Activated CD4-positive, alpha-beta T cell treated with anti-CD3 and anti-CD28 coated beads, Interleukin-2, amount 50 U/mL, for 24 hours (primary cell): ENCODE measurements around the gene CHID1.

Experiments used
- DNase-seq, 2 donors: peaks; one replicate each; pipeline ENCODE4 v3.0.0-alpha.2; 2020; ENCODE audit warnings: low read depth in 1 of 2, low spot score in 1 of 2

The CHID1 gene

GRCh38 chr11:888310-889212, 22.0 kb downstream of the CHID1 start:
- DNase-seq, result no peak

GRCh38 chr11:887589-887988, 23.0 kb downstream of the CHID1 start:
- DNase-seq, result no peak

GRCh38 chr11:886568-886967, 24.0 kb downstream of the CHID1 start:
- no peak for DNase-seq

- no peak for DNase-seq
These were observed 26.0 kb downstream of the CHID1 start for GRCh38 chr11:884578-885070.

GRCh38 chr11:883527-883926, 27.1 kb downstream of the CHID1 start:
- no peak for DNase-seq

GRCh38 chr11:882596-882995, 28.0 kb downstream of the CHID1 start:
- DNase-seq, result no peak

- DNase-seq, result no peak
These were observed 30.2 kb downstream of the CHID1 start for GRCh38 chr11:880447-880846.

- DNase-seq, result no peak
These were observed 33.0 kb downstream of the CHID1 start for GRCh38 chr11:877565-877964.

- no peak for DNase-seq
These were observed 34.1 kb downstream of the CHID1 start for GRCh38 chr11:876545-876944.

GRCh38 chr11:875769-876301, 34.8 kb downstream of the CHID1 start:
- no peak for DNase-seq

GRCh38 chr11:875203-875602, 35.4 kb downstream of the CHID1 start:
- DNase-seq, result no peak

- no peak for DNase-seq
These were observed 36.9 kb downstream of the CHID1 start for GRCh38 chr11:873706-874105.

GRCh38 chr11:872799-873198, 37.8 kb downstream of the CHID1 start:
- DNase-seq, result no peak

GRCh38 chr11:871472-871871, 39.1 kb downstream of the CHID1 start:
- no peak for DNase-seq

- no peak for DNase-seq
These were observed 40.2 kb downstream of the CHID1 start for GRCh38 chr11:870418-870817.

GRCh38 chr11:870127-870413, 40.5 kb downstream of the CHID1 start:
- DNase-seq, result no peak

GRCh38 chr11:869399-870126, 41.0 kb downstream of the CHID1 start:
- DNase-seq, result no peak

- no peak for DNase-seq
These were observed 41.8 kb downstream of the CHID1 start for GRCh38 chr11:868802-869201.

GRCh38 chr11:868394-868793, 42.2 kb downstream of the CHID1 start:
- DNase-seq, result no peak

GRCh38 chr11:867856-868358, 42.7 kb downstream of the CHID1 start:
- DNase-seq, result no peak

GRCh38 chr11:866481-866880, 44.1 kb downstream of the CHID1 start:
- no peak for DNase-seq
